Fibroblast of lung (primary cell): ENCODE measurements around the gene NEBL.

Experiments
- CTCF ChIP-seq, 2 donors: IDR thresholded peaks in 1 of 2; conservative IDR thresholded peaks in 1 of 2; 1 replicate in 1 of 2; 2 replicates in 1 of 2; pipeline ENCODE4 v1.5.1; 2011 to 2012; ENCODE audit warnings: low read length in 2 of 2, control low read depth in 1 of 2, inconsistent platforms in 1 of 2, low read depth in 1 of 2, mild to moderate bottlenecking in 1 of 2
- EZH2 ChIP-seq: IDR thresholded peaks from 2 replicates; pipeline ENCODE4 v1.5.1; 2012; ENCODE audit warnings: low read length, control low read depth, mild to moderate bottlenecking; ENCODE audit errors: missing control alignments

GRCh38 chr10:20920061-20920460, 22.9 kb upstream of the NEBL start:
- TF ChIP-seq CTCF (conservative IDR thresholded peaks at IDR 0.05 in 1 of 2, IDR thresholded peaks at IDR 0.05 in 1 of 2; ENCODE audit: low read depth in 1 of 2, low read length in 2 of 2): no peak
- TF ChIP-seq EZH2: no peak
